H1 (cell line): ENCODE measurements around the gene CDKL4. TPM values are rescaled to one million over a fixed set of nuclear protein-coding genes. Genes with fewer than 3 reads are reported as not detected.

Experiments used
- CTCF ChIA-PET: fragments of 300-600 bp; sonication (Branson Sonifier 250); formaldehyde crosslinking; loops from one replicate; lab custom pipeline; 2021; ENCODE audit not compliant: partially characterized antibody; lab: Charles Lee
- POLR2A ChIA-PET: fragments of 300-600 bp; sonication (Branson Sonifier 250); formaldehyde crosslinking; loops from one replicate; lab custom pipeline; 2021; ENCODE audit warnings: inconsistent platforms; ENCODE audit not compliant: partially characterized antibody; lab: Charles Lee
- DNase-seq, 2 experiments: peaks; one replicate each; pipeline versions ENCODE4 v3.0.0 to v3.0.0-alpha.2; 2010 to 2022; ENCODE audit warnings: low spot score in 2 of 2, low read depth in 1 of 2, mixed read lengths in 1 of 2
- FAIRE-seq: peaks from 2 replicates; lab custom pipeline; 2011; peaks lifted over from hg19 to GRCh38; lab: Jason Lieb, UNC
- H2AFZ ChIP-seq: 2 replicates; pipeline ENCODE4 v1.8.1; 2012; ENCODE audit warnings: low read length, inconsistent platforms
- H2AK5ac ChIP-seq: 2 replicates; pipeline ENCODE4 v1.6.1; 2013; ENCODE audit warnings: low read depth, low read length
- H2BK120ac ChIP-seq: replicated peaks from 2 replicates; pipeline ENCODE3; 2013; ENCODE audit warnings: low read depth, low read length, inconsistent platforms
- H2BK12ac ChIP-seq: 2 replicates; pipeline ENCODE4 v1.6.1; 2013; ENCODE audit warnings: low read depth, low read length
- H2BK15ac ChIP-seq: 2 replicates; pipeline ENCODE4 v1.6.1; 2013; ENCODE audit warnings: low read length
- H2BK20ac ChIP-seq: 2 replicates; pipeline ENCODE4 v1.6.1; 2013; ENCODE audit warnings: low read length
- H2BK5ac ChIP-seq: 2 replicates; pipeline ENCODE4 v1.6.1; 2013; ENCODE audit warnings: low read depth, low read length
- H3K14ac ChIP-seq: 2 replicates; pipeline ENCODE4 v1.6.1; 2013; ENCODE audit warnings: inconsistent platforms; ENCODE audit not compliant: insufficient read length
- H3K18ac ChIP-seq: 2 replicates; pipeline ENCODE4 v1.6.1; 2013; ENCODE audit warnings: low read length; ENCODE audit errors: extremely low read depth
- H3K23ac ChIP-seq: 2 replicates; pipeline ENCODE4 v1.6.1; 2013; ENCODE audit warnings: inconsistent platforms; ENCODE audit not compliant: insufficient read length
- H3K23me2 ChIP-seq: 2 replicates; pipeline ENCODE4 v1.6.1; 2013; ENCODE audit warnings: low read depth, low read length
- H3K27ac ChIP-seq: 2 replicates; pipeline ENCODE4 v1.6.1; 2011; ENCODE audit warnings: low read depth, low read length, inconsistent platforms
- H3K27me3 ChIP-seq, 4 experiments: replicated peaks in 1 of 4; 1 replicate in 1 of 4; 2 replicates in 3 of 4; pipeline versions ENCODE4 v1.6.1 to v1.8.1; 2011 to 2013; ENCODE audit warnings: low read length in 3 of 4, mild to moderate bottlenecking in 3 of 4, inconsistent platforms in 2 of 4, mixed read lengths in 2 of 4, moderate library complexity in 1 of 4; ENCODE audit not compliant: control insufficient read depth in 3 of 4, insufficient read depth in 3 of 4; ENCODE audit errors: extremely low read depth in 1 of 4
- H3K36me3 ChIP-seq, 4 experiments: 2 replicates each; pipeline versions ENCODE4 v1.6.1 to v1.8.1; 2011 to 2013; ENCODE audit warnings: mild to moderate bottlenecking in 4 of 4, low read length in 3 of 4, moderate library complexity in 2 of 4, control low read depth in 1 of 4, inconsistent platforms in 1 of 4; ENCODE audit not compliant: insufficient read depth in 4 of 4, control insufficient read depth in 2 of 4
- H3K4ac ChIP-seq: replicated peaks from 2 replicates; pipeline ENCODE3; 2013; ENCODE audit warnings: low read length, low read depth, mixed read lengths, inconsistent platforms; ENCODE audit not compliant: insufficient read length
- H3K4me1 ChIP-seq, 4 experiments: replicated peaks in 1 of 4; 1 replicate in 1 of 4; 2 replicates in 3 of 4; pipeline versions ENCODE4 v1.6.1 to v1.8.1; 2011 to 2013; ENCODE audit warnings: low read length in 3 of 4, inconsistent platforms in 2 of 4, mixed read lengths in 1 of 4; ENCODE audit not compliant: insufficient read depth in 4 of 4, control insufficient read depth in 3 of 4
- H3K4me2 ChIP-seq, 2 experiments: 2 replicates each; pipeline versions ENCODE4 v1.6.1 to v1.8.1; 2011 to 2013; ENCODE audit warnings: low read depth in 2 of 2, low read length in 2 of 2, control low read depth in 1 of 2, inconsistent platforms in 1 of 2, mild to moderate bottlenecking in 1 of 2; ENCODE audit not compliant: insufficient read depth in 1 of 2
- H3K4me3 ChIP-seq, 4 experiments: fragments of 200-600, 300-600 bp in 1 of 4; sonication (generic), shearing (Covaris generic), sonication (Bioruptor Twin) in 1 of 4; 2 replicates each; pipeline versions ENCODE4 v1.5.1 to v1.8.1; 2011 to 2016; ENCODE audit warnings: low read length in 4 of 4, low read depth in 3 of 4, control low read depth in 2 of 4, inconsistent platforms in 2 of 4, mild to moderate bottlenecking in 2 of 4, mixed read lengths in 1 of 4, moderate library complexity in 1 of 4; ENCODE audit not compliant: insufficient read depth in 2 of 4; ENCODE audit errors: extremely low read depth in 1 of 4
- H3K56ac ChIP-seq: replicated peaks from 2 replicates; pipeline ENCODE3; 2013; ENCODE audit warnings: low read depth, mild to moderate bottlenecking, mixed read lengths, low read length, inconsistent platforms; ENCODE audit not compliant: insufficient read length
- H3K79me1 ChIP-seq: 2 replicates; pipeline ENCODE4 v1.6.1; 2013; ENCODE audit warnings: low read depth, low read length, control low read depth
- H3K79me2 ChIP-seq, 2 experiments: 2 replicates each; pipeline versions ENCODE4 v1.6.1 to v1.8.1; 2012 to 2013; ENCODE audit warnings: low read length in 2 of 2, mild to moderate bottlenecking in 2 of 2, inconsistent platforms in 1 of 2; ENCODE audit not compliant: insufficient read depth in 2 of 2, control insufficient read depth in 1 of 2
- H3K9ac ChIP-seq, 4 experiments: replicated peaks in 1 of 4; 1 replicate in 1 of 4; 2 replicates in 3 of 4; pipeline versions ENCODE4 v1.6.1 to v1.8.1; 2011 to 2013; ENCODE audit warnings: low read depth in 3 of 4, low read length in 3 of 4, control low read depth in 2 of 4, mild to moderate bottlenecking in 2 of 4, moderate library complexity in 2 of 4, inconsistent platforms in 1 of 4; ENCODE audit errors: extremely low read depth in 1 of 4
- H3K9me3 ChIP-seq, 2 experiments: 2 replicates each; pipeline versions ENCODE4 v1.6.1 to v1.8.1; 2012 to 2013; ENCODE audit warnings: mild to moderate bottlenecking in 2 of 2, moderate library complexity in 2 of 2, control low read depth in 1 of 2, inconsistent platforms in 1 of 2, low read depth in 1 of 2, low read length in 1 of 2, mixed read lengths in 1 of 2; ENCODE audit not compliant: insufficient read depth in 2 of 2
- H4K20me1 ChIP-seq, 2 experiments: replicated peaks in 1 of 2; 2 replicates each; pipeline versions ENCODE3 to v1.8.1; 2011 to 2013; ENCODE audit warnings: inconsistent platforms in 2 of 2, low read length in 2 of 2, mild to moderate bottlenecking in 1 of 2; ENCODE audit not compliant: insufficient read depth in 2 of 2, control insufficient read depth in 1 of 2
- H4K5ac ChIP-seq: 2 replicates; pipeline ENCODE4 v1.6.1; 2013; ENCODE audit warnings: low read length, low read depth, mixed read lengths, inconsistent platforms; ENCODE audit not compliant: insufficient read length
- H4K8ac ChIP-seq: 2 replicates; pipeline ENCODE4 v1.8.0; 2013; ENCODE audit warnings: mild to moderate bottlenecking, moderate library complexity, low read length, inconsistent platforms; ENCODE audit not compliant: insufficient read depth; ENCODE audit errors: extremely low read depth
- H4K91ac ChIP-seq: replicated peaks from 2 replicates; pipeline ENCODE3; 2013; ENCODE audit warnings: low read length, mixed read lengths, inconsistent platforms; ENCODE audit not compliant: insufficient read length
- CEBPB ChIP-seq: IDR thresholded peaks from 2 replicates; pipeline ENCODE4 v1.6.1; 2012; ENCODE audit warnings: low read depth, low read length
- GABPA ChIP-seq: IDR thresholded peaks from 2 replicates; pipeline ENCODE4 v1.6.1; 2011; ENCODE audit warnings: mild to moderate bottlenecking, low read length, moderate library complexity, borderline replicate concordance; ENCODE audit not compliant: insufficient read depth
- POLR2AphosphoS5 ChIP-seq: IDR thresholded peaks from 2 replicates; pipeline ENCODE4 v1.6.1; 2011; ENCODE audit warnings: low read depth, low read length
- SAP30 ChIP-seq: fragments of 300-600 bp; sonication (generic); IDR thresholded peaks from 2 replicates; pipeline ENCODE4 v1.7.1; 2012; ENCODE audit warnings: low read length, moderate library complexity, mild to moderate bottlenecking, inconsistent platforms; ENCODE audit not compliant: insufficient read depth, insufficient replicate concordance
- SIRT6 ChIP-seq: IDR thresholded peaks from one replicate; pipeline ENCODE4 v1.7.1; 2012; ENCODE audit warnings: low read length, inconsistent platforms
- SP4 ChIP-seq: IDR thresholded peaks from 2 replicates; pipeline ENCODE4 v1.6.1; 2012; ENCODE audit warnings: low read length, inconsistent platforms
- SRF ChIP-seq: IDR thresholded peaks from 2 replicates; pipeline ENCODE4 v1.6.1; 2011; ENCODE audit warnings: mild to moderate bottlenecking, low read depth, low read length, moderate library complexity
- TCF12 ChIP-seq: IDR thresholded peaks from 2 replicates; pipeline ENCODE4 v1.6.1; 2011; ENCODE audit warnings: low read depth, mild to moderate bottlenecking, low read length
- WGBS, 2 experiments: shearing (Covaris generic) in 1 of 2; methylation state at CpG; one replicate each; pipeline versions ENCODE4 v1.1.6 to v1.1.7; 2013 to 2015; ENCODE audit warnings: low lambda C conversion rate in 2 of 2, mixed read lengths in 2 of 2, inconsistent platforms in 1 of 2, low coverage in 1 of 2, missing lambda C conversion rate in 1 of 2; ENCODE audit not compliant: insufficient replicate concordance in 2 of 2, insufficient coverage in 1 of 2, insufficient read length in 1 of 2; ENCODE audit errors: extremely low coverage in 1 of 2, missing lambda C conversion rate in 1 of 2; 5-methylcytosine and 5-hydroxymethylcytosine counted together
- polyA plus RNA-seq, 7 experiments: library from polyadenylated mRNA; depleted of rRNA in 3 of 7; stranded (reverse) in 5 of 7; unstranded in 2 of 7; fragments of >200 nt in 5 of 7; fragments of 200-250 nt in 2 of 7; gene quantifications; 1 replicate in 5 of 7; 2 replicates in 1 of 7; 4 replicates in 1 of 7; pipeline versions ENCODE4 v1.2.1 to v1.2.3, GENCODE V29; 2011 to 2013; ENCODE audit warnings: missing spikeins in 2 of 7, mixed read lengths in 2 of 7
- total RNA-seq: library from RNA; stranded (reverse); fragmentation: NEBNext Ultra II Directional; extraction: Animal tissue kit (Norgen Biotek cat#: 25700); gene quantifications from 2 replicates; pipeline ENCODE4 v1.2.1, GENCODE V29; 2021
- TF ChIP-seq, protein P1 (sequence below): IDR thresholded peaks from 2 replicates; pipeline ENCODE4 v1.6.1; 2011; ENCODE audit warnings: low read length, improper control_type of control experiment

The CDKL4 gene
- total and polyA plus RNA-seq, 2 of the 8 experiments (the other 6 are each of a cell fraction or from before 2014, with no cell fraction given), result not detected

GRCh38 chr2:39217192-39217550 is 26.6 kb downstream of the CDKL4 start:
- FAIRE-seq, result no peak
- WGBS, 2 experiments, result 82% methylated on average over 4 of the region's 4 CpGs; no CpG with 5 or more reads in 1 of the 2 experiments
- CTCF ChIA-PET, result interaction anchor here (6.1 kb wide), 1 partner anchor 12 kb away, joined by 38 read pairs; no protein-coding TSS in a partner anchor
- TF ChIP-seq SAP30, result no peak
- TF ChIP-seq TCF12, result no peak
- TF ChIP-seq SRF, result no peak
- TF ChIP-seq SP4, result no peak
- no peak for TF ChIP-seq CEBPB
- TF ChIP-seq POLR2AphosphoS5, result no peak
- no peak for TF ChIP-seq GABPA
- TF ChIP-seq, protein P1, sequence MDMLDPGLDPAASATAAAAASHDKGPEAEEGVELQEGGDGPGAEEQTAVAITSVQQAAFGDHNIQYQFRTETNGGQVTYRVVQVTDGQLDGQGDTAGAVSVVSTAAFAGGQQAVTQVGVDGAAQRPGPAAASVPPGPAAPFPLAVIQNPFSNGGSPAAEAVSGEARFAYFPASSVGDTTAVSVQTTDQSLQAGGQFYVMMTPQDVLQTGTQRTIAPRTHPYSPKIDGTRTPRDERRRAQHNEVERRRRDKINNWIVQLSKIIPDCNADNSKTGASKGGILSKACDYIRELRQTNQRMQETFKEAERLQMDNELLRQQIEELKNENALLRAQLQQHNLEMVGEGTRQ, result no peak
- TF ChIP-seq SIRT6, result no peak

More at GRCh38 chr2:39217192-39217550, 26.6 kb downstream of the CDKL4 start:
- no peak for DNase-seq
- Histone ChIP-seq H3K4me3 (no peak overlapping the region), H3K27ac (no peak overlapping the region), H2BK12ac (no peak overlapping the region), H3K4me2 (no peak overlapping the region), H4K5ac (no peak overlapping the region), H2AK5ac (no peak overlapping the region), H3K18ac (no peak overlapping the region), H3K23ac (no peak overlapping the region), H2BK5ac (no peak overlapping the region), H4K8ac (no peak overlapping the region), H3K9ac (no peak overlapping the region), H3K56ac (no peak overlapping the region), H4K91ac (no peak overlapping the region), H2BK120ac (no peak overlapping the region), H2BK20ac (no peak overlapping the region), H3K23me2 (no peaks in the 10 kb centered on the region), H3K79me2 (no peaks in the 10 kb centered on the region), H2BK15ac (no peak overlapping the region), H3K79me1 (no peaks in the 10 kb centered on the region), H3K9me3 (no peaks in the 10 kb centered on the region), H2AFZ (no peak overlapping the region), H3K27me3 (no peaks in the 10 kb centered on the region), H3K36me3 (no peaks in the 10 kb centered on the region), H3K4ac (no peak overlapping the region), H3K14ac (no peak overlapping the region), H3K4me1 (no peaks in the 10 kb centered on the region; a peak in 3 of 7 replicates), H4K20me1 (no peaks in the 10 kb centered on the region)
- POLR2A ChIA-PET, result no interaction called here
